Left ventricle myocardium inferior (tissue), 1 donor: ENCODE results near the gene ARHGAP4. TPM values are rescaled to one million over a fixed set of nuclear protein-coding genes. Genes with fewer than 3 reads are reported as not detected.
A peak's percentile ranks its signal among the peaks of the same experiment; 100 is the strongest.

Source experiments
- DNase-seq: peaks from one replicate; pipeline ENCODE4 v3.0.0-alpha.2; 2020
- H3K27ac ChIP-seq: fragments of 200-600 bp; replicated peaks from 2 replicates; pipeline ENCODE4 v1.8.0; 2021
- H3K27me3 ChIP-seq: fragments of 200-600 bp; 2 replicates; pipeline ENCODE4 v1.8.0; 2021; ENCODE audit warnings: low read depth
- H3K36me3 ChIP-seq: fragments of 200-600 bp; 2 replicates; pipeline ENCODE4 v1.8.0; 2021
- H3K4me1 ChIP-seq: fragments of 200-600 bp; 2 replicates; pipeline ENCODE4 v1.8.0; 2021
- H3K4me3 ChIP-seq: fragments of 200-600 bp; 2 replicates; pipeline ENCODE4 v1.8.0; 2021; ENCODE audit warnings: mild to moderate bottlenecking, moderate library complexity
- H3K9me3 ChIP-seq: fragments of 200-600 bp; replicated peaks from 2 replicates; pipeline ENCODE4 v1.8.0; 2021
- CTCF ChIP-seq: fragments of 200-600 bp; IDR thresholded peaks from 2 replicates; pipeline ENCODE4 v1.8.0; 2021; ENCODE audit warnings: antibody characterized with exemption, mild to moderate bottlenecking, borderline replicate concordance
- intact Hi-C: fragments of 100-400 bp; cut with micrococcal nuclease; formaldehyde crosslinking; loops from one replicate; pipeline ENCODE4 v1.11.0; 2022
- total RNA-seq: library from RNA; stranded (reverse); fragmentation: NEBNext Ultra II Directional; extraction: Animal tissue kit (Norgen Biotek cat#: 25700); gene quantifications from one replicate; pipeline ENCODE4 v1.2.1, GENCODE V29; 2021
- donor health status: DM: no; HTN: yes; CAD: no; lungs with severe emphysema.

The ARHGAP4 gene
- total RNA-seq, 1 donor from 2014 or later, result 10.0 TPM

- intact Hi-C loops, result no loop called here
- H3K36me3 ChIP-seq, result peaks cover 31% of the 10 kb centered on the region
Observed at GRCh38 chrX:153927672-153927921, 1.5 kb upstream of the ARHGAP4 start.

GRCh38 chrX:153926858-153927671, 1.0 kb upstream of the ARHGAP4 start:
- H3K4me1 ChIP-seq, result peaks cover 61% of the 10 kb centered on the region
- intact Hi-C loops, result no loop called here

More at GRCh38 chrX:153927672-153927921, 1.5 kb upstream of the ARHGAP4 start:
- Histone ChIP-seq H3K27ac (peak overlapping the region; percentile 97), H3K27me3 (no peaks in the 10 kb centered on the region), H3K4me1 (peaks cover 57% of the 10 kb centered on the region), H3K9me3 (no peaks in the 10 kb centered on the region), H3K4me3 (peak overlapping the region; percentile 71)
- no peak for TF ChIP-seq CTCF
- DNase-seq, result no peak

DNA sequence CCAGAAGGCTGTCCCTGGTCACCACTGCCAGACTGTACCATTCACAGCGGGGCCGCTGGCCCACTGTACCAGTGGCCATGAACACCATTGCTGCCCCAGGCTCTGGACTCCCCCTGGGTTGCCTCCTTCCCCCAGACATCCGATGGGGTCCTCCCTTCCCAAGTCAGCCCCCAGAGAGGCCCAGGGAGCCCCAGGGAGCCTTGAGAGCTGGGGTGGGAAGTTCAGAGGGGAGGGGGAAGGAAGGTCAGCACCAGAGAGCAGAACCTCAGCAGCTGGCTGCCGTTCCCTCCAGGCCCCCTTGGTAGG, 441 bp upstream of the ARHGAP4 start:
- Histone ChIP-seq H3K27ac (peak overlapping the region; percentile 97), H3K9me3 (no peaks in the 10 kb centered on the region), H3K4me1 (peaks cover 66% of the 10 kb centered on the region), H3K27me3 (no peaks in the 10 kb centered on the region), H3K36me3 (peaks cover 20% of the 10 kb centered on the region), H3K4me3 (peak overlapping the region; percentile 71)
- intact Hi-C loops, result no loop called here
- DNase-seq, result no peak
- no peak for TF ChIP-seq CTCF

More at GRCh38 chrX:153926858-153927671, 1.0 kb upstream of the ARHGAP4 start:
- Histone ChIP-seq H3K27ac (peak overlapping the region; percentile 97), H3K36me3 (peaks cover 25% of the 10 kb centered on the region), H3K4me3 (peak overlapping the region; percentile 71), H3K9me3 (no peaks in the 10 kb centered on the region), H3K27me3 (no peaks in the 10 kb centered on the region)
- peak; percentile 49 for DNase-seq
- no peak for TF ChIP-seq CTCF

- intact Hi-C loops, result no loop called here
- H3K36me3 ChIP-seq, result peaks cover 8% of the 10 kb centered on the region
- peak overlapping the region; percentile 97 for H3K27ac ChIP-seq
- no peak for DNase-seq
- no peaks in the 10 kb centered on the region for H3K9me3 ChIP-seq
- no peaks in the 10 kb centered on the region for H3K27me3 ChIP-seq
- H3K4me3 ChIP-seq, result peak overlapping the region; percentile 71
- H3K4me1 ChIP-seq, result peaks cover 73% of the 10 kb centered on the region
- TF ChIP-seq CTCF, result no peak
Observed at GRCh38 chrX:153925387-153925738, 701 bp downstream of the ARHGAP4 start.

DNA sequence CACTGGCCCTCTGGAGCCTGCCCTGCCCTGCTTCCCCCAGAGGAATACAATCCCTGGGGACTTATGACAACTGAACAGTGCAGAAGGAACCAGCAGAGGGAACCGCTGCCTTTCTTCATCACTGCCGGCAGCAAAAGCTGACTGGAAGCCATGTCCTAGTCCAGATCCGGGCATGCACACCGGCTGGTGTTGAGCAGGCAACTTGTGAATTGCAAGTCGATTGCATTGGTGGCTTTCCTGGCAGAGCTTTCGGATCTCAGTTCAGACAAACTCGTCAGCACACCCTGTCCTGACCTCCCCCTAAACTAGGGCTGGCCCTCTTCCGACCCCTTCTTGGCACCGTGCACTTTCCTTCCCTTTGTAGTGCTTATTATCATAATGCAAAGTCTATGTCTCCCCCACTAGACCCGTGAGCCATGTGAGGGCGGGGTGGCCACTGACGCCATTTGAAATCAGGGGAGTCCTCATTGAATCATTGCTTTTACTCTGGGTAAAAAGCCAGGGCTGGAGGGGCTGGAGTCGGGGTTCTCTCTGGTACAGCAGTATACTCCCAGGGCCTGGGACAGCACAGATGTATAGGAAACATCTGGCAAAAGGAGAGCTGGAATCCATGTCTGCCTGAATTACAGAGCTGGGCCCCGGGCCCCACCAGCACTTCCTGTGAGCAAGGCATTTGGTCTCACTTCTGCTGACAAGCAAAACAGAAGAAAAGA, 1.8 kb downstream of the ARHGAP4 start:
- Histone ChIP-seq H3K36me3 (no peaks in the 10 kb centered on the region), H3K27ac (peak overlapping the region; percentile 97), H3K9me3 (no peaks in the 10 kb centered on the region), H3K4me1 (peaks cover 72% of the 10 kb centered on the region), H3K4me3 (peak overlapping the region; percentile 71), H3K27me3 (no peaks in the 10 kb centered on the region)
- DNase-seq, result no peak
- intact Hi-C loops, result no loop called here
- TF ChIP-seq CTCF, result peak; percentile 45
